HG02884 (cell line): ENCODE data around the gene DFFB.

Experiments used
- ATAC-seq: cut with Tn5 transposase; IDR thresholded peaks from one replicate; pipeline ENCODE4 v1.9.1; 2021; ENCODE audit warnings: mild to moderate bottlenecking, moderate library complexity; ENCODE audit not compliant: unreplicated experiment

DFFB gene

DNA sequence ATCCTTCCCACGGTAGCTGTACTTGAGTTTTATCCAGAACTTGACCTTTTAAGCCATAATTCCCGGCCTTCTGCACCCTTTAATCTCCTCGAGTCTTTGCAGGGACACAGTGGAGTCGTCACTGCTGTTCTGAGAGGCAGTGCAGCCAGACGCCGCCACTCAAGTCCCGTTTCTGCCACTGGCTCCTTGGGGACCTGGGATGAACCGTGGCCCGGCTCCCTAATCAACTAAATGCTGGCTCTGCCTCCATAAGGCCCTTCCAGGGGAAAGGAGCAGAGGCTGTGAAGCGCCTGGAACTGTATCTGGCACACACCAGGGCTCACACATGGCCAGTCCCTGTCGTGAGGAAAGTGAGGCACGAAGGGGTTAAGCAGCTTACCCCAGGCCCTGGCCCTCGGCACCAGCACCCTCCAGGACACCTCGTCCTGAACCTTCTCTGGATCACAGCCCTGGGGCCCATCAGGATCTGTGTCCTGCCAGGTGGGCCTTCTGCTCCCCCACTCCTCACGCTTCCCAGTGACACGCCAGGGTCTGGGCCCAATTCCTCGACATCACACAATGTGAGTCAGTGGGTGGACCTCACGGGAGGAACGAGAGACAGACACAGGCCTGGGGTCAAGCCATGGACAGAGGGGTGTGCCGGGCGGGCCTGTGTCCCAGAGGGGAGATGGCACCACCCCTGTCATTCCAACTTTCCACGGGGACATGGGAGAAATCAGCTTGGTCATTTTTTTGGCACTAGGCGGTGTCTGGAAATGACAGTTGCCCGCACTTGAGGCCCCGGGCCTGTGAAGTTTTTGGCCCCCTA lies 66.3 kb downstream of the DFFB start:
- no peak for ATAC-seq

GRCh38 chr1:3924186-3924824 lies 67.0 kb downstream of the DFFB start:
- ATAC-seq, result no peak

DNA sequence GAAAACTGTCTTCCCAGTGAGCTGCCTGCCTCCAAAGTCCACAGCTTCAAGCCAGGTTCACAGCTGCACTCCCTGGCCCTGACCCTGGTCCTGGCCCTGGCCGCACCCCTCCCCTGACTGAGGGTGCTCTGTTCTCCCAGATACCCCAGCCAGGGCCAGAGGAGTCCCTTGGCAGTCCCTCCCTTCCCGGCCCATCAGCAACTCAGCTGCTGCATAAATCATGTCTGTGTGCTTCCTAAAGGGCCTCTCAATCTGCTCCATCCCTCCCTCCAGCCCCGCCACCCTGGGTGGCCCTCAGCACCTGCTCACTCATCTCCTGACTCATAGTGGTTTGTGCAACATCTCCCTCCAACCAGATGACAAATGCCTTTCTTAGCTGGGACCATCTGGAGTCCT lies 67.5 kb downstream of the DFFB start:
- ATAC-seq, result no peak

DNA sequence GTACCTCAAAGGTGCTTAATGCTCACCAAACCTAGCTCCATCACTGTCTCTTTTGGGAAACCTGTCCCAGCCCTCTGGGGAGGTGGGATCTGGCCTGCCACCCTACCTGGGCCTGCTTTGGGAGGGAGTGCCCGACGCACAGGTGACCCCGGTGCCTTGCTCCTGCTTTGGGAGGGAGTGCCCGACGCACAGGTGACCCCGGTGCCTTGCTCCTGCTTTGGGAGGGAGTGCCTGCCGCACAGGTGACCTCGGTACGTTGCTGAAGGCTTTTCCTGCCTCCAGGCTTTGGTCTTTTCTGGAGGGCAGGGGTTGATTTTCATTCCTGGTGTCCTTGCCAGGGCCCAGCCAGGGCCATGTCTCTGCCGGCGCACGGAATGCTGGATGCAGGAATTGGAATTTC lies 68.0 kb downstream of the DFFB start:
- ATAC-seq, result no peak

DNA sequence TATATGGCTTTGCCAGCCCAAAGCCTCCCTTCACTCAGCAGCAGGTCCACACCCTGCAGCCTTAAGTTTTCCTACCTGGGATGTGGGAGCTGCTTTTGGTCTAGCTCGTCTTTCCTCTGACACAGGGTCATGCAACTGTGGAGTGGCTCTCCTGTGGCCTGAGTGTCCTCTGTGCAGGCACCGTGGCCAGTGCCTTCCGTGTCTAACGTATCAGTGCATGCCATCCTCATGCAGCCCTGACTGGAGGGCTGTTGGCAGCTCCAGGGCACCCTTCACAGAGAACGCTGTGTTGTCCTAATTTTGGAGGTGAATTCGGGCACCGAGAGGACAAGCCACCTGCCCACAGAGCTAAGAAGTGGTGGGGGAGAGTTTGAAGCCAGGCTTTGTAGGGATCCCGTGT lies 68.5 kb downstream of the DFFB start:
- no peak for ATAC-seq

DNA sequence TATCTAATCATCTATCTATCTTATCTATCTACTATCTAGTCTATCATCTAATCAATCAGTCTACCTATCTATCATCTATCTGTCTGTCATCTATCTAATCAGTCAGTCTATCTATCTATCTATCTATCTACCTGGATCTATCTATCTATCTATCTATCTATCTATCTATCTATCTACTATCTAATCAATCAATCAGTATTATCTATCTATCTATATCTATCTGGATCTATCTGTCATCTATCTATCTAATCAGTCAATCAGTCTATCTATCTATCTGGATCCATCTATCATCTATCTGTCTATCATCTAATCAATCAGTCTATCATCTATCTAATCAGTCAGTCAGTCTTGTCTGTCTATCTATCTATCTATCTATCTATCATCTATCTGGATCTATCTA lies 69.7 kb downstream of the DFFB start:
- ATAC-seq, result no peak

GRCh38 chr1:3928586-3928985 lies 71.3 kb downstream of the DFFB start:
- ATAC-seq, result no peak

GRCh38 chr1:3929126-3929525 lies 71.8 kb downstream of the DFFB start:
- ATAC-seq, result no peak

DNA sequence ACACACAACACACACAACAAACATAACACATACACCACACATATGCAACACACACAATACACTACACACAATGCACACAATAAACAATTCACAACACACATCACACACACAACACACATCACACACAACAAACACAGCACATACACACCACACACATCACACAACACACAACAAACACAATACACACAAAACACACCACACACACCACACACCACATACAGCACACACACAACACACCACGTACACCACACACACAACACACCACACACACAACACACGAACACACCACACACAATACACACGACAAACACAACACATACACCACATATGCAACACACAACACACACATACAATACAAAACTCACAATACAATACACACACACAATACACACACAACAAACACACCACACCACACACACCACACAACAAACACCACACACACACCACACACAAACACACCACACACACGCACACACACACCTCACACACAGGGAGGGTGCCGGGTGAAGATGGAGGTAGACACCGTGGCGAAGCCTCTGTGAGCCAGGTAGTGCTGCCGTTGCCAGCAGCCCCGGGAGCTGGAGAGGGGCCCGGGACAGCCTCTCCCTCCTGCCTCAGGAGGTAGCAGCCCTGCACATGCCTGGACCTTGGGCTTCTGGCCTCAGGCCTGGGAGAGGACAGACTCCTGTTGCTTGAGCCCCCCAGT lies 73.2 kb downstream of the DFFB start:
- no peak for ATAC-seq

GRCh38 chr1:3931007-3931912 lies 74.0 kb downstream of the DFFB start:
- no peak for ATAC-seq

DNA sequence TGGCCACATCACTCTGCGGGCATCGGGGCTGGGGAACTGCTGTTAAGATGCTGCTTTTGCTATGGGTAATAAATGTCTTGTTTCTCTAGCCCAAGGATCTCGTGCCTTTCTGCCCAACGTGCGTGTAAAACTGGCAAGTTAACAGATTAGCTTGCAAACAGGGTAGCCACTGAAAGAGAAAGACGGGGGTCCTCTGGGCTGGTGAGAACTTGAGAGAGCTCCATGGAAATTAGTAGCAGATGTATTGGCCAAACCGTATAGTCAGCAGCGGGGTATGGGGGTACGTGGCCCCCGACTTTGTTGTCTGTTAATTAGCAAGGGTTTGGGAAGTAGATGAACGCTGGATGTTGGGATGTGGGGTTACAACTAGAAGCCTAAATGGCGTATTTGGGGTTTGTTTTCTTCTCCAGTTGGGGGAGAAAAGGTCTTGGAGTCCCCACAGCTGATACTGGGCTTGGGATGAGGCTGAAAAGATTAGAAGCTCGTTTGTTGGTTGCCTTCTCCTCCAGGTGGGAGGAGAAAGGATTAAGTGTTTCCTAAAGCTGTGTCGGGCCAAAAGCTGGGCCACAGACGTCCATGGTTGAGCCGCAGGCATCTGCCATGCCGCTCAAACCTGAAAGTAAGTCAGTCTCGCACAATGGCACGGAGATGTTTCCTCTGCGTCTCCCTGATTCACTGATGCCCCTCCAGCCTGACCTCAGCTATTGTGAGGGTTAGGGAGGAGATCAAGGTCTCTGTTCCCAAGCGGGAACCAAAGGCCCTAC lies 75.1 kb downstream of the DFFB start:
- no peak for ATAC-seq
